ENCODE data around the gene SOS2. TPM values are rescaled to one million over a fixed set of nuclear protein-coding genes. Genes with fewer than 3 reads are reported as not detected.

The SOS2 gene
- total RNA-seq, 1 experiment from 2014 or later: 20.3 TPM

- TF ChIP-seq EZH2 (IDR thresholded peaks at IDR 0.05; ENCODE audit: borderline replicate concordance, low read depth, low read length, poor library complexity, severe bottlenecking) (no peak), CTCF (conservative IDR thresholded peaks at IDR 0.05; ENCODE audit: low read depth, low read length) (no peak)
- H3K9me3 ChIP-seq (ENCODE audit: low read depth, low read length, poor library complexity, severe bottlenecking): no peaks in the 10 kb centered on the region
- no peaks in the 10 kb centered on the region for H3K36me3 ChIP-seq (ENCODE audit: insufficient read depth, low read length, poor library complexity, severe bottlenecking)
- H3K27ac ChIP-seq (ENCODE audit: low read depth, low read length, poor library complexity, severe bottlenecking): no peak overlapping the region
- ChIA-PET CTCF (no interaction called here), POLR2A (ENCODE audit: low non-redundant PET) (interaction anchor here (0.5 kb wide), 1 partner anchor 113 kb away, joined by 3 read pairs; no protein-coding TSS in a partner anchor)
- peaks cover 7% of the 10 kb centered on the region for H3K4me1 ChIP-seq (ENCODE audit: insufficient read depth, low read length, poor library complexity, severe bottlenecking)
- DNase-seq (ENCODE audit: low spot score): peak; percentile 75
- intact Hi-C loops (cut with micrococcal nuclease; ENCODE audit: unreplicated experiment): no loop called here
- no peaks in the 10 kb centered on the region for H3K27me3 ChIP-seq (replicated peaks; ENCODE audit: insufficient read depth, low read depth, low read length, poor library complexity)
- BruUV-seq (replicated peaks): no TSS peak
- H3K4me3 ChIP-seq (ENCODE audit: low read depth, low read length, poor library complexity, severe bottlenecking): no peak overlapping the region
Measured at GRCh38 chr14:50139192-50139591, 92.2 kb downstream of the SOS2 start.

- BruUV-seq (replicated peaks): no TSS peak
- no peaks in the 10 kb centered on the region for H3K36me3 ChIP-seq (ENCODE audit: insufficient read depth, low read length, poor library complexity, severe bottlenecking)
- ChIA-PET POLR2A (ENCODE audit: low non-redundant PET) (interaction anchor here (0.6 kb wide), 1 partner anchor 217 kb away, joined by 3 read pairs; no protein-coding TSS in a partner anchor), CTCF (no interaction called here)
- no peaks in the 10 kb centered on the region for H3K9me3 ChIP-seq (ENCODE audit: low read depth, low read length, poor library complexity, severe bottlenecking)
- TF ChIP-seq CTCF (conservative IDR thresholded peaks at IDR 0.05; ENCODE audit: low read depth, low read length) (no peak), EZH2 (IDR thresholded peaks at IDR 0.05; ENCODE audit: borderline replicate concordance, low read depth, low read length, poor library complexity, severe bottlenecking) (no peak)
- no peak overlapping the region for H3K27ac ChIP-seq (ENCODE audit: low read depth, low read length, poor library complexity, severe bottlenecking)
- H3K4me3 ChIP-seq (ENCODE audit: low read depth, low read length, poor library complexity, severe bottlenecking): no peak overlapping the region
- no peak for DNase-seq (ENCODE audit: low spot score)
- intact Hi-C loops (cut with micrococcal nuclease; ENCODE audit: unreplicated experiment): no loop called here
- no peaks in the 10 kb centered on the region for H3K4me1 ChIP-seq (ENCODE audit: insufficient read depth, low read length, poor library complexity, severe bottlenecking)
- H3K27me3 ChIP-seq (replicated peaks; ENCODE audit: insufficient read depth, low read depth, low read length, poor library complexity): no peaks in the 10 kb centered on the region
Measured at GRCh38 chr14:50127802-50128201, 103.6 kb downstream of the SOS2 start.

GRCh38 chr14:50123062-50123461, 108.3 kb downstream of the SOS2 start:
- ChIA-PET CTCF (no interaction called here), POLR2A (ENCODE audit: low non-redundant PET) (no interaction called here)
- Histone ChIP-seq H3K9me3 (ENCODE audit: low read depth, low read length, poor library complexity, severe bottlenecking) (no peaks in the 10 kb centered on the region), H3K4me1 (ENCODE audit: insufficient read depth, low read length, poor library complexity, severe bottlenecking) (no peaks in the 10 kb centered on the region), H3K27me3 (replicated peaks; ENCODE audit: insufficient read depth, low read depth, low read length, poor library complexity) (no peaks in the 10 kb centered on the region), H3K4me3 (ENCODE audit: low read depth, low read length, poor library complexity, severe bottlenecking) (no peak overlapping the region), H3K36me3 (ENCODE audit: insufficient read depth, low read length, poor library complexity, severe bottlenecking) (no peaks in the 10 kb centered on the region), H3K27ac (ENCODE audit: low read depth, low read length, poor library complexity, severe bottlenecking) (no peak overlapping the region)
- intact Hi-C loops (cut with micrococcal nuclease; ENCODE audit: unreplicated experiment): no loop called here
- no peak for TF ChIP-seq CTCF (conservative IDR thresholded peaks at IDR 0.05; ENCODE audit: low read depth, low read length)
- no TSS peak for BruUV-seq (replicated peaks)
- DNase-seq (ENCODE audit: low spot score): no peak

Data from A673 (cell line).